HEK293 (cell line): ENCODE results near the gene USP2.
A peak's percentile ranks its signal among the peaks of the same experiment; 100 is the strongest.

Experiments
- BCL6B ChIP-seq: fragments of 450-650 bp; formaldehyde crosslinking; IDR thresholded peaks from 2 replicates; pipeline ENCODE4 v1.5.1; 2017; ENCODE audit warnings: missing biosample characterization, missing genetic modification characterization
- FEZF1 ChIP-seq: fragments of 450-650 bp; formaldehyde crosslinking; IDR thresholded peaks from 2 replicates; pipeline ENCODE4 v1.5.1; 2016; ENCODE audit warnings: missing biosample characterization, missing genetic modification characterization
- GLIS1 ChIP-seq: fragments of 450-650 bp; formaldehyde crosslinking; IDR thresholded peaks from 2 replicates; pipeline ENCODE4 v1.5.1; 2016; ENCODE audit warnings: missing biosample characterization, missing genetic modification characterization
- HIC1 ChIP-seq: fragments of 450-650 bp; formaldehyde crosslinking; IDR thresholded peaks from 2 replicates; pipeline ENCODE4 v1.5.1; 2016; ENCODE audit warnings: missing biosample characterization, missing genetic modification characterization
- PRDM2 ChIP-seq: fragments of 450-650 bp; formaldehyde crosslinking; IDR thresholded peaks from 2 replicates; pipeline ENCODE4 v1.5.1; 2016; ENCODE audit warnings: missing biosample characterization, missing genetic modification characterization, borderline replicate concordance
- ZBTB48 ChIP-seq: fragments of 450-650 bp; formaldehyde crosslinking; IDR thresholded peaks from 2 replicates; pipeline ENCODE4 v1.5.1; 2016; ENCODE audit warnings: missing biosample characterization, missing genetic modification characterization
- ZBTB49 ChIP-seq: fragments of 450-650 bp; formaldehyde crosslinking; IDR thresholded peaks from 2 replicates; pipeline ENCODE4 v1.5.1; 2016; ENCODE audit warnings: missing biosample characterization, missing genetic modification characterization, low read depth
- ZNF148 ChIP-seq: fragments of 450-650 bp; formaldehyde crosslinking; IDR thresholded peaks from 2 replicates; pipeline ENCODE4 v1.5.0; 2017; ENCODE audit warnings: missing biosample characterization, missing genetic modification characterization, borderline replicate concordance
- ZNF202 ChIP-seq: fragments of 450-650 bp; formaldehyde crosslinking; IDR thresholded peaks from 2 replicates; pipeline ENCODE4 v1.5.1; 2016; ENCODE audit warnings: missing biosample characterization, missing genetic modification characterization, borderline replicate concordance
- ZNF280D ChIP-seq: fragments of 450-650 bp; formaldehyde crosslinking; IDR thresholded peaks from 2 replicates; pipeline ENCODE4 v1.5.1; 2016; ENCODE audit warnings: missing biosample characterization, missing genetic modification characterization
- ZNF433 ChIP-seq: fragments of 450-650 bp; formaldehyde crosslinking; IDR thresholded peaks from 2 replicates; pipeline ENCODE4 v1.5.1; 2016; ENCODE audit warnings: missing biosample characterization, missing genetic modification characterization, low read depth
- ZNF501 ChIP-seq: fragments of 450-650 bp; formaldehyde crosslinking; IDR thresholded peaks from 2 replicates; pipeline ENCODE4 v1.5.1; 2016; ENCODE audit warnings: missing biosample characterization, missing genetic modification characterization
- ZNF623 ChIP-seq: fragments of 450-650 bp; formaldehyde crosslinking; IDR thresholded peaks from 2 replicates; pipeline ENCODE4 v1.5.1; 2016; ENCODE audit warnings: missing biosample characterization, missing genetic modification characterization
- ZNF629 ChIP-seq: fragments of 450-650 bp; formaldehyde crosslinking; IDR thresholded peaks from 2 replicates; pipeline ENCODE4 v1.5.1; 2017; ENCODE audit warnings: missing biosample characterization, missing genetic modification characterization
- ZNF645 ChIP-seq: fragments of 450-650 bp; formaldehyde crosslinking; IDR thresholded peaks from 2 replicates; pipeline ENCODE4; 2016; ENCODE audit warnings: missing biosample characterization, missing genetic modification characterization
- ZNF768 ChIP-seq: fragments of 450-650 bp; formaldehyde crosslinking; IDR thresholded peaks from 2 replicates; pipeline ENCODE4 v1.5.1; 2018; ENCODE audit warnings: missing biosample characterization, mild to moderate bottlenecking, missing genetic modification characterization
- ZSCAN5A ChIP-seq: fragments of 450-650 bp; formaldehyde crosslinking; IDR thresholded peaks from 2 replicates; pipeline ENCODE4 v1.5.1; 2016; ENCODE audit warnings: missing biosample characterization, missing genetic modification characterization

Gene USP2

GRCh38 chr11:119381181-119381988, at the start of gene USP2 (continued):
- TF ChIP-seq ZNF148 (tag by site-specific recombination) = no peak
- peak; percentile 39; the same call in 1 of the 2 replicates for TF ChIP-seq HIC1 (tag by site-specific recombination)
- TF ChIP-seq ZBTB49 = no peak
- TF ChIP-seq ZNF280D (tag by site-specific recombination) = no peak
- TF ChIP-seq FEZF1 (tag by site-specific recombination) = no peak
- no peak for TF ChIP-seq ZNF645 (tag by site-specific recombination)
- TF ChIP-seq ZSCAN5A (tag by site-specific recombination) = no peak
- TF ChIP-seq GLIS1 (tag by site-specific recombination) = peak; percentile 86
- TF ChIP-seq ZNF629 (tag by site-specific recombination) = peak; percentile 99
- TF ChIP-seq ZBTB48 (tag by site-specific recombination) = peak; percentile 40; the same call in 1 of the 2 replicates
- no peak for TF ChIP-seq ZNF202 (tag by site-specific recombination)
- TF ChIP-seq ZNF501 = no peak
- TF ChIP-seq ZNF623 (tag by site-specific recombination) = no peak
- TF ChIP-seq ZNF768 (tag by site-specific recombination) = no peak
- TF ChIP-seq BCL6B (tag by site-specific recombination) = no peak
- no peak for TF ChIP-seq ZNF433
- no peak for TF ChIP-seq PRDM2 (tag by site-specific recombination)
